Umbilical cord (tissue), 2 donors: ENCODE results near the gene PLA2G4C. TPM values are rescaled to one million over a fixed set of nuclear protein-coding genes. Genes with fewer than 3 reads are reported as not detected.
A peak's percentile ranks its signal among the peaks of the same experiment; 100 is the strongest.

Experiments
- DNase-seq: peaks from one replicate; pipeline ENCODE4 v3.0.0-alpha.2; 2015; ENCODE audit warnings: low spot score
- total RNA-seq: library from RNA; depleted of rRNA; stranded (reverse); fragments of >200 nt; gene quantifications from one replicate; pipeline ENCODE4 v1.2.3, GENCODE V29; 2014; ENCODE audit warnings: low replicate concordance; ENCODE audit not compliant: insufficient read depth

The PLA2G4C gene, protein sequence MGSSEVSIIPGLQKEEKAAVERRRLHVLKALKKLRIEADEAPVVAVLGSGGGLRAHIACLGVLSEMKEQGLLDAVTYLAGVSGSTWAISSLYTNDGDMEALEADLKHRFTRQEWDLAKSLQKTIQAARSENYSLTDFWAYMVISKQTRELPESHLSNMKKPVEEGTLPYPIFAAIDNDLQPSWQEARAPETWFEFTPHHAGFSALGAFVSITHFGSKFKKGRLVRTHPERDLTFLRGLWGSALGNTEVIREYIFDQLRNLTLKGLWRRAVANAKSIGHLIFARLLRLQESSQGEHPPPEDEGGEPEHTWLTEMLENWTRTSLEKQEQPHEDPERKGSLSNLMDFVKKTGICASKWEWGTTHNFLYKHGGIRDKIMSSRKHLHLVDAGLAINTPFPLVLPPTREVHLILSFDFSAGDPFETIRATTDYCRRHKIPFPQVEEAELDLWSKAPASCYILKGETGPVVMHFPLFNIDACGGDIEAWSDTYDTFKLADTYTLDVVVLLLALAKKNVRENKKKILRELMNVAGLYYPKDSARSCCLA
- 9.1 TPM for total RNA-seq

GRCh38 chr19:48110350-48110966, at the start of gene PLA2G4C:
TSS of gene PLA2G4C (minus strand) at chr19:48110817. CDS start at chr19:48106529, 4,288 bp downstream.
- peak; percentile 94 for DNase-seq

DNA sequence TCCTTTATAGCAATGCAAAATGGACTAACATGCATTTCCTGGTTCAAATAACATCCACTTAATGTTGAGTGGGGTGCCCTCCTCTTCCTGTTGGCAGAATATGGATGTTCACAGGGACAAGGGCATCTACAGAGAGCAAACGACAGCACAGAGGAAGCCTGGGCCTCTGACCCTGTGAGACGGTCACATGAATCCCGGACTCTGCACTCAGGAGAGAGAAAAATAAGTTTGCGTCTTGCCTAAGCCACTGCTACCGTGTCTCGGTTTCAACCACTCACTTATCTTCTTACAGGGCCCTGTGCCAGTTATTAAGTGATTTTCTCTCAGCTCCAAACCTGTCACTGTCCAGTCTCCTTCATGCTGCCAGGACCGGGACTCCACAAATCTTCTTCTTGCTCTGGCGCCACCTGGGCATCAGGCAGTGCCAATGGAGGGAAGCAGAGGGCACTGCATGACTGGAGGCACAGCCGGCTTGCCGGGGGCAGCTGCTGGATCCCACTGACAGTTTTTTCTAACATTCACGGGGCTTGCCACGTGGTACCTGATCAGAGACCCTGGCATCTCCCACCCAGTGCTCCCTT, 47.7 kb upstream of the PLA2G4C start:
- no peak for DNase-seq

GRCh38 chr19:48154003-48154402, 43.4 kb upstream of the PLA2G4C start:
- no peak for DNase-seq

GRCh38 chr19:48152551-48152950, 41.9 kb upstream of the PLA2G4C start:
- peak; percentile 68 for DNase-seq

DNA sequence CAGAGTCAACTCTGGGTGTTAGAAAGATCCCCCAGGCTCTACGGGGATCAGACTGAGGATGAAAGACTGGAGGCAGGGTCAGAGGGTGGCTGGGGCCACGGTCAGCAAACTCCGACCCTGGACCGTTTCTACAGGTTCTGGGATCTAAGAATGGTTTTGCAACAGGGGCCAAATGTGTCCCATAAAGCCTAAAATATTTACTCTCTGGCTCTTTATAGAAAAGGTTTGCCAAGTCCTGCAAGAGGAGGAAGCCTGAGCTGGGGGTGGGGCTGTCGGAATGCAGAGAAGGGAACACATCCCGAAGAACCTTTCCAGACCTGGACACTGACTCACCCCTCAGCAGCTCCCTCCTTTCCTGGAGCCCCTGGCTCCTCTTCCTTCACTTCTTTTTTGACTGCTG, 38.8 kb upstream of the PLA2G4C start:
- DNase-seq: no peak

GRCh38 chr19:48148576-48148975, 38.0 kb upstream of the PLA2G4C start:
- no peak for DNase-seq

DNA sequence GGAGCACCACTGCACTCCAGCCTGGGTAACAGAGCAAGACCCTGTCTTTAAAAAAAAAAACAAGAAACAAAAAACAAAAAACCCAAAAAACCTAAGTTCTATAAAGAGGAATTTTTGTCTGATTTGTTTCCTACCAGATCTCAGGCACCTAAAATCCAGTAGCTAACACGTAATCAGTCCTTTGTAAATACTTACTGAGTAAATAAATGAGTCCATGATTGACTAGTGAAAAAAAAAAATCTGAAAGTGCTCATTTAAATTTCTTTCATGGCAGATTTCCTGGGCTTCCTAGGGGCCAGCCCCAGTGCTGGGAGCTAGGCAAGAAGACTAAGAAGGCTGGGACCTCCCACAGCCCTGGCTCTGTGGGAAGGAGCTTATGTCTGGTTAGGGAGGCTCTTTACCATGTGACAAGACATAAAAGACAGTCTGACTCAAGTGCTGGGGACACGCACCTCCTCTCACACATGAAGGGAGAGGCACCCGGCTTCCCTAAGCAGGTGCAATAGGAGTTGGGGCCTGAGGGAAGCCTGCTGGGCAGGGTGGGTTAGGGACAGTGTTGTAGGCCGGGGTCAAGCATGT, 37.1 kb upstream of the PLA2G4C start:
- DNase-seq: no peak

DNA sequence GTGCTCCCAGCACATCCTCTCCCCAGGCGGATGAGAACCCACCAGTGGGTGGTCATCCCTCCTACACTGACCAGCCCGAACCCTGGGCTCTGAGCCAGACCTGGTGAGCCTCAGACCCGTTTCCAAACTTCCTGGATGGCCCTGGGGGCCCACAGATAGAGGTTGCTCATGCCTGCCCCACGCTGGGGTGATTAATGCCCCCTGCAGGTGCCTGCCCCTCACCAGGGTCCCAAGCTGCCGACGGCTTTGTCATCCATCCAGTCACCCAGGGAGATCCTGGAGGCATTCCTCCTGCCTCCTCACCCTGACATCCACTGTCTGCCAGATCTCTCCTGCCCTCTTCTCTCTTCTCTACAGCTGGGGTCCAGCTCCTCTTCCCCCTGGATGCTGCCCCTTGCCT, 28.4 kb upstream of the PLA2G4C start:
- DNase-seq: no peak

GRCh38 chr19:48137411-48137810, 26.8 kb upstream of the PLA2G4C start:
- no peak for DNase-seq

DNA sequence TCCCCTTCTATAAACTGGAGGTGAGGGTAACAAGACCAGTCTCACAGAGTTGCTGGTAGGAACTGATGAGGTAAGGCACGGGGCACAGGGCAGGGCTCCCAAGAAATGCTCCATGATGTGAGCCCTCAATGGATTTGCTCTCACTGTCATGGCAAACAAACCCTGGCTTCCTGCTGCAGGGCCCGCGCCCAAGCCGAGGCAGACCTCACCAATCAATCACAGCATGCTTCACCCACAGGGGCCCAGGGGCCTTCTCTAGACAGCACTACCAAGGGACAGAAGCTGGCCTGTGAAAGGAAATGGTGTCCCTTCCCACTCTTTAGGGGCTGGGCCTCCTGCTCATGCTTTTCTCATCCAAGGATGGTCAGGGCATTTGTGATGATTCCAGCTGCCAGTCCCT, 25.9 kb upstream of the PLA2G4C start:
- no peak for DNase-seq

DNA sequence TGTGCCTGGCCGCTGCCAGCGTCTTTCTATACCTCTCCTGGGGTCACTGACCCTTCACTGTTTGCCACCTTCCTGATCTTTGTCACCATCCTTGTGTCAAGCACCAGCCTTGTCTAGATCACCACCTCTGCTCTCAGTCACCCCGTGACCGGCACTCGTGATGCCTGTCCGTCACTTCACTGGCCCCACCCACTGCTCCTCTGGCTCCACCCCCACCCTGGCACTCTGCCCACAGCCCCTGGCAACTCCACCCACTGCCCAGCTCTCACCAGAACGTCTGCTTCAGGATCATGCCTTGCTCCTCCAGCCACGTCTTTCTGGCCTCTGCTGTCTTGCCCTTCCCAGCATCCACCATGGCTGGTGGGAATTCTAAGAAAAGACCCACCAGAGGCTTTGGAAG, 24.8 kb upstream of the PLA2G4C start:
- no peak for DNase-seq

DNA sequence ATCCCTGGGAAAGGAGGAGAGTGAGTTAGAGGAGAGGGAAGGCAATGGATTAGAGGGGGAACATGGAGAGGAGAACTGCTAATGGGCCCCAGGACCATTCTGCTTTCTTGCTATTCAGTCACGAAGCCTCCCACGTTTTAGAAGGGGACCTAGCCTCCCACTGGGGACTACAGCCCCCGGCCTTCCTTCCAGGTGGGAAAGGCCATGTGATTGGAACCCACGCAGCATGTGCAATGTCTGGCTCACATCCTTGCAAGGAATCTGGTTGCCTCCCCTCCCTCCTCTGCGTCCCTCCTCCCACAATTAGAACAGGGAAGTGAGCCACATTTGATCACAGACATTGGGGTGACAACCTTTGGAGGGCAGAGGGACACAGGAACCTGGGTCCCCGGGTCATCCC, 22.5 kb upstream of the PLA2G4C start:
- DNase-seq: no peak

DNA sequence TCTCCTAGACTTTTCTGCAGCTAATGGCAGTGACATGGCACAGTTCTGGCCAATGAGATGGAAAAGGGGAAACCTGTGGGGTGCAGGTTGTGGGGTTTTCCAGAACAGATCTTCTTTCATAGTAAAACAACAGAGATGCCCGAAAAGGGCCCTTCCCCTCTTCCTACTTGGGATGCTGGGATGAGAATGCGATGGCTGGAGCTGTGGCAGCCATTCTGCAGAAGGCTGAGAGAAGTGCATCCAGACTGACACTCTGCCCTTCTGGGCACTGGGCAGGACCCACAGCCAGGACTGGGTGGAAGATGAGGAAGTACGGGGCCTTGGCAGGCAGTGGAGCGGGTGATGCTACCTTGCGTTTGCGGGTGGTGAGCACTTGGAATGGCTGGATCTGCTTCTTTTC, 16.9 kb upstream of the PLA2G4C start:
- DNase-seq: no peak

GRCh38 chr19:48123907-48124651, 13.5 kb upstream of the PLA2G4C start:
- no peak for DNase-seq

- DNase-seq: no peak
These were observed 11.8 kb upstream of the PLA2G4C start for GRCh38 chr19:48122421-48122820.

- peak; percentile 29 for DNase-seq
These were observed 11.3 kb upstream of the PLA2G4C start for GRCh38 chr19:48121909-48122371.

DNA sequence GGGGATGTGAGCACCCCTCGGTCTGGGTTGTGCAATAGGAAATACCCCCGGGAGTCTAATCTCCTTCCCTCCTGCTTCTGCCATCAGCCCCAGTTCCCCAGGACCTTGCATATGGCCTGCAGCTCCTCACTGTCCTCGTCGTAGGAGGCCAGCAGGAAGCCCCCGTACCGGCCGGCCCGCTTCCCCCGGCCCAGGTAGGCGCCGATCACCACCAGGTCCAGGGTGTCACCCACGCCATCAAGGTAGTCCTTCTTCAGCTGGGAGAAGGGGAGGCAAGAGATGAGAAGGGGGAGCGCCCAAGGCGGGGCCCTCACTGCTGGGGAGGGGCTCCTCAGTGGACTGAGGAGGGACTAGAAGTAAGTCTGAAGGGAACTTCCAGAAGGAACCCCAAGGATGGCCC, 10.4 kb upstream of the PLA2G4C start:
- DNase-seq: no peak

- DNase-seq: no peak
These were observed 9.9 kb upstream of the PLA2G4C start for GRCh38 chr19:48120505-48120904.

GRCh38 chr19:48118131-48118517, 7.5 kb upstream of the PLA2G4C start:
- no peak for DNase-seq

DNA sequence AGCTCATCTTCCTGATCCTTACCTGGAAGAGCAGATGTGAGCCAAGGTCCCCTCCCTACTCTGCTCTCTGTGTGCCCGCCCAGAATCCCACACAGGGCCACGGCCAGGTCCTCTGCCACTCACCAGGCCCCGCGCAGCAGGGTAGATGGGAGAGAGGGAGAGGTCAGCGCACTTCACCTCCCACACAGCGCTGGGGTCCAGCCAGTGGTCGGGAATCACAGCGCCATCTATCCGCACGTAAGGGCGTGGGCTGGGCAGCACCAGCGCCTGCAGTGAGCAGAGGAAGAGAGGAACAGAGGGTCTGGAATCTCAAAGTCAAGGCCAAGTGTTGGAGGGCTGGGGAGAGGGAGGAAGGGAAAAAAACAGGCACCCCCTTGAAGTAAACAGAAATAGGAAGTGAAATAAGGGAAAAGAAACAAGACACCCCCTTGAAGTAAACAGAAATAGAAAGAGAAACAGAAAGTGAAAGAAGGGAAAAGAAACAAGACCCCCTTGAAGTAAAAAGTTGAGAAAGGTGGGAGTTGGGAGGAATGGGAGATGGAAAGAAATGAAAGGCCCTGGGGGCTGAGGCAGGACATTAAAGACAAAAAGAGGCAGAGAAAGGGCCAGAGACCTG, 7.0 kb upstream of the PLA2G4C start:
- no peak for DNase-seq
